ENCODE data around the gene HNRNPL.
"Not testable (repeated sequence)": the region's sequence is repeated elsewhere in the genome, so short reads cannot be mapped to it uniquely, and the experiment has no call there.

Gene HNRNPL

DNA sequence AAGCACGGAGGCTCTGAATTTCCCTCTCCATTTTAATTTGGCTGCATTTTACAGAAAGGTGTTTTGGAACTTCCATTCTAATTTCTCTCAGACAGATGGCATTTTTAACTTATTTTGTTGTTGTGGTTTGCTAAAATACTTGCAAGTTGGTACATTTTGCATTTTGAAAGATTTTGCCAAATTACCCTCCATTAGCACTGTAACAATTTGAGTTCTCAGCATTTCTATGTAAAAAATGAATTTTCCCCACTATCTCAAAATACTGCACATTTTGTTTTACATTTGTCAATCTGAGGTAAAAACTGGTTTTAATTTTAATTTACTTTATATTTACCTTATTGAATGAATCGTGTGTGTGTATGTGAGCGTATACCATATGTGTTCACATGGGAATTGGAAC lies 7.0 kb upstream of the HNRNPL start:
- no peak overlapping the region for H3K4me3 ChIP-seq (ENCODE audit: control insufficient read depth, low read depth, low read length)
- TF ChIP-seq, protein P1, sequence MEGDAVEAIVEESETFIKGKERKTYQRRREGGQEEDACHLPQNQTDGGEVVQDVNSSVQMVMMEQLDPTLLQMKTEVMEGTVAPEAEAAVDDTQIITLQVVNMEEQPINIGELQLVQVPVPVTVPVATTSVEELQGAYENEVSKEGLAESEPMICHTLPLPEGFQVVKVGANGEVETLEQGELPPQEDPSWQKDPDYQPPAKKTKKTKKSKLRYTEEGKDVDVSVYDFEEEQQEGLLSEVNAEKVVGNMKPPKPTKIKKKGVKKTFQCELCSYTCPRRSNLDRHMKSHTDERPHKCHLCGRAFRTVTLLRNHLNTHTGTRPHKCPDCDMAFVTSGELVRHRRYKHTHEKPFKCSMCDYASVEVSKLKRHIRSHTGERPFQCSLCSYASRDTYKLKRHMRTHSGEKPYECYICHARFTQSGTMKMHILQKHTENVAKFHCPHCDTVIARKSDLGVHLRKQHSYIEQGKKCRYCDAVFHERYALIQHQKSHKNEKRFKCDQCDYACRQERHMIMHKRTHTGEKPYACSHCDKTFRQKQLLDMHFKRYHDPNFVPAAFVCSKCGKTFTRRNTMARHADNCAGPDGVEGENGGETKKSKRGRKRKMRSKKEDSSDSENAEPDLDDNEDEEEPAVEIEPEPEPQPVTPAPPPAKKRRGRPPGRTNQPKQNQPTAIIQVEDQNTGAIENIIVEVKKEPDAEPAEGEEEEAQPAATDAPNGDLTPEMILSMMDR (conservative IDR thresholded peaks at IDR 0.05; ENCODE audit: control insufficient read depth, insufficient read depth, low read depth, low read length) = no peak
- no peak for DNase-seq (ENCODE audit: low read depth)

DNA sequence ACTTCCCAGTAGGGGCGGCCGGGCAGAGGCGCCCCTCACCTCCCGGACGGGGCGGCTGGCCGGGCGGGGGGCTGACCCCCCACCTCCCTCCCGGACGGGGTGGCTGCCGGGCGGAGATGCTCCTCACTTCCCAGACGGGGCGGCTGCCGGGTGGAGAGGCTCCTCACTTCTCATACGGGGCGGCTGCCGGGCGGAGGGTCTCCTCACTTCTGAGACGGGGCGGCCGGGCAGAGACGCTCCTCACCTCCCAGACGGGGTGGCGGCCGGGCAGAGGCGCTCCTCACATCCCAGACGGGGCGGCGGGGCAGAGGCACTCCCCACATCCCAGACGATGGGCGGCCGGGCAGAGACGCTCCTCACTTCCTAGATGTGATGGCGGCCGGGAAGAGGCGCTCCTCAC lies 6.0 kb upstream of the HNRNPL start:
- DNase-seq (ENCODE audit: low read depth); H3K4me3 ChIP-seq (ENCODE audit: control insufficient read depth, low read depth, low read length): not testable (repeated sequence)

DNA sequence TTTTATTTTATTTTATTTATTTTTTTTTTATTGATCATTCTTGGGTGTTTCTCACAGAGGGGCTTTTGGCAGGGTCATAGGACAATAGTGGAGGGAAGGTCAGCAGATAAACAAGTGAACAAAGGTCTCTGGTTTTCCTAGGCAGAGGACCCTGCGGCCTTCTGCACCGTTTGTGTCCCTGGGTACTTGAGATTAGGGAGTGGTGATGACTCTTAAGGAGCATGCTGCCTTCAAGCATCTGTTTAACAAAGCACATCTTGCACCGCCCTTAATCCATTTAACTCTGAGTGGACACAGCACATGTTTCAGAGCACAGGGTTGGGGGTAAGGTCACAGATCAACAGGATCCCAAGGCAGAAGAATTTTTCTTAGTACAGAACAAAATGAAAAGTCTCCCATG lies 5.2 kb upstream of the HNRNPL start:
- not testable (repeated sequence) for H3K4me3 ChIP-seq (ENCODE audit: control insufficient read depth, low read depth, low read length); DNase-seq (ENCODE audit: low read depth)

GRCh38 chr19:38853214-38853613 lies 3.4 kb upstream of the HNRNPL start:
- DNase-seq (ENCODE audit: low read depth) = no peak
- TF ChIP-seq, protein P1 (conservative IDR thresholded peaks at IDR 0.05; ENCODE audit: control insufficient read depth, insufficient read depth, low read depth, low read length) = no peak
- no peak overlapping the region for H3K4me3 ChIP-seq (ENCODE audit: control insufficient read depth, low read depth, low read length)

- peak; percentile 75 for DNase-seq (ENCODE audit: low read depth)
- TF ChIP-seq, protein P1 (conservative IDR thresholded peaks at IDR 0.05; ENCODE audit: control insufficient read depth, insufficient read depth, low read depth, low read length) = no peak
- peak overlapping the region; percentile 76 for H3K4me3 ChIP-seq (ENCODE audit: control insufficient read depth, low read depth, low read length)
Observed at GRCh38 chr19:38852231-38853044, 2.7 kb upstream of the HNRNPL start.

GRCh38 chr19:38851622-38852230 lies 1.9 kb upstream of the HNRNPL start:
- TF ChIP-seq, protein P1 (conservative IDR thresholded peaks at IDR 0.05; ENCODE audit: control insufficient read depth, insufficient read depth, low read depth, low read length) = no peak
- H3K4me3 ChIP-seq (ENCODE audit: control insufficient read depth, low read depth, low read length) = peak overlapping the region; percentile 76
- DNase-seq (ENCODE audit: low read depth) = peak; percentile 84

- TF ChIP-seq, protein P1 (conservative IDR thresholded peaks at IDR 0.05; ENCODE audit: control insufficient read depth, insufficient read depth, low read depth, low read length) = no peak
- H3K4me3 ChIP-seq (ENCODE audit: control insufficient read depth, low read depth, low read length) = peak overlapping the region; percentile 68
- DNase-seq (ENCODE audit: low read depth) = no peak
Observed at GRCh38 chr19:38850976-38851621, 1.3 kb upstream of the HNRNPL start.

All from fibroblast of mammary gland (primary cell).